GM18498 (cell line): ENCODE data around the gene GRID2.
A peak's percentile ranks its signal among the peaks of the same experiment; 100 is the strongest.
"Not testable (repeated sequence)": the region's sequence is repeated elsewhere in the genome, so short reads cannot be mapped to it uniquely, and the experiment has no call there.

Source experiments
- ATAC-seq: cut with Tn5 transposase; IDR thresholded peaks from one replicate; pipeline ENCODE4 v1.9.1; 2021; ENCODE audit warnings: mild to moderate bottlenecking, moderate library complexity; ENCODE audit not compliant: unreplicated experiment

GRID2 gene

DNA sequence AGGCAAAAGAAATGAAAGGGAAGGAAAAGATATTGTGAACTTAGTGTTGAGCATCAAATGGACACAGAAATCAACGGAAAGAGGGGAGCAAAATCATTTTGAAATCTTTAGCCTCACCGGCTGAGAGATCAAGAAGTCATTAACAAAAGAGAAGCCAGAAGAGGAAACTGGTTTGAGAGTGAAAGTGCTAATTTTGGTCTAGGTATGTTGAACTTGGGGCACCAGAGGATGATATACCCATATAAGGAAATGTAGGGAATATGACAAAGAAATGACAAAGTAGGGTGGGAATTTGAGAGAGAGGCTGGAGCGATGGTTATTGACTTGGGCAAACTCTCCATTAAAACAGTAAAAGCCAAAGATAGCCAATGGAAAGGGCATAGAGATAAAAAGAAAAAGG is 1341.4 kb downstream of the GRID2 start:
- no peak for ATAC-seq

DNA sequence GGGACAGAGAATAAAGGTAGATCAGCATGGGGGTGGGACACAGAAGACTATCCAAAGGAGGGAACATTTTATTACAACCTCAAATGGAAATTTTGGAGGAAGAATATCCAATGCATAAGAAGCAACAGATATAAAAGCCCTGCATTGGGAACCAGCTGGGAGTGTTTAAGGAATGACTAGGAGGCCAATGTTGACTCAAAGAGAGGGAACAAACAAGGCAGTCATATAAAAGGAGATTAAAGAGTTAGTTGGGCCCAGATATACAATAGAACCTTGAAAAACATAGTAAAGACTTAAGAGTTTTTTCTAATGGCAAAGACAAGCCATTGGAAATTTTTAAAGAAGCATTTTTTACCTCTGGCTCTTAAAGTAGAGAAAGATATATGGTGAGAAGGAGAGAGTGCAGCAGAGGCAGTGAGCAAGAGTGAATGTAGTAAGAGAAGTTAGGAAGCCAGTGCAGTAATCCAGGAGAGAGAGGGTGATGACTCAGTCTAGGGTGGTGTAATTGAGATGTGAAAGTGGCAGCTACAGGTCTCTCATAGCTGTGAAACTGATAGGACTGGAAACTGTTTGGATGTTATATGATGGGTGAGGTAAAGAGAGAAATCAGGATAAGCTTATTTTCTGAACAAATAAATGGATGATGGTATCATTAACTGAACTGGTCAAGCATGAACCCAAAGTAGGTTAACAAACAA is 1342.6 kb downstream of the GRID2 start:
- ATAC-seq: no peak

DNA sequence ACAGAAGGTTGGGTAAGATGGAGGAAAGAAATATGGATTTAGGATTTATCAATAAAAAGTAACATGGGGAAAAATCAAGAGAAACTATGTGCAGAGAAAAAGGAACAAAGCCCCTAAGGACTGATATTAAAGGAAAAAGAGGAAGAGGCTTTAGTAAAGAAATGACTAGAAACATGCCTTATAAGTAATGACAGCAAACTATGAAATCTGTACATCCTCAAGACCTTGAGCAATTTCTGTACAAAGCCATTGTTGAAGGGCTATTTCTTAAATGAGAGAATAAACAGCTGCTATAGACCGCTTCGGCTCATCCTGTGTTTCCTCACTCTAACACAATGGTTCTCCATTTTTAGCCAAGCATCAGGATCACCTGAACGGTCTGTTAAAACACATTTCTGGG is 1344.5 kb downstream of the GRID2 start:
- no peak for ATAC-seq

DNA sequence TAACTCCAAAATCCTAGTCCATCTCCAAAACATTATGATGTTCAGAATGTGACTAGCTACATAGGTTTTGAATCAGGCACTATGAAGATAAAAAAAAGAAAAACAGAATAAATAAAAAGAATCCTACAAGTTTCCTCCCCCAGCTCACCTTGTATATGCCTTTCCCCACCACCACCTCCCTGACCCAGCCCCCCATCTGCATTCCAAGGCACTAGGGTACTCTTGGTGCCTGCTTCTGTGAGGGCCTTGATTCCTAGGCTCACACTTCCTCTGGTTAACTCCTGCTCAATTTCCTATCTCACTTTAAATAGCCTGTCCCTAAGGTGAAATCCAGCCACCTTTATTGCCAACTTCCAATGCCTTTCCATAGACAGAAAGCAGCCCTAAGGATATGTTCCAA is 1346.1 kb downstream of the GRID2 start:
- ATAC-seq: no peak

DNA sequence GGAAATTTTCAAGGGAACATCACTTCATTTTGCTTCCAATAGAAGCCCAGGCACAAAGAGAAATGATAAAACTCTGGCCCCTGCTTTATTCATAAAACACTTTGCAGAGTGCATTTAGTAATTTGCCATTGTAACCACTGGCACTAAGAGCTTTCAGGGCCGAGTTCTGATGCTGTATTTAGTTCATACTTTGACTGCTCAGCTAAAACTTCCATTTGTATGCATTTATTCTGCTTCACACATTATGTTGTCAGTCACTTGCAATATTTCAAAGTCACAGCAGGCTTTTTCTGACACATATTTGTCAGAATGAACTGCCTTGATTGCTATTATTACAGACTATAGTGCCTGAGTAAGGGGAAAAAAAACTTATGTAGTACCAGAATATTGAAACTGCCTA is 1350.4 kb downstream of the GRID2 start:
- no peak for ATAC-seq

DNA sequence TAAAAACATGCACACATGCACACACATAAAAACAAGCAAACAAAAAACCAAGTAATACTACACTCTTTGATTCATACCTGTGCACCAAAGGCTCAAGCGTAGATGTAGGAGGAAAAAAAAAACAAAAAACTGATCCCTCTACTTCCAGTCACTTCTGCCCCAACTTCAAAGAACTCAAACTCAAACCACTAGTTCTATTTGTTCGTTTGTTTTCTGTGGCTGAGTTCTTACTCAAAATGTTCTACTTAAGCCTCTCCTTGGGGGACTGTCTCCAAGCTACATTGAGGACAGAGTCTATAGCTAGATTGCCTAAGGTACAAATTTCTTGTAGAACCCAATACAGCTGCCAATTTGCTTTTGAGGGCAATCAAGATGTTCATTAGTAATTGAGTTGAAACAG is 1353.8 kb downstream of the GRID2 start:
- no peak for ATAC-seq

DNA sequence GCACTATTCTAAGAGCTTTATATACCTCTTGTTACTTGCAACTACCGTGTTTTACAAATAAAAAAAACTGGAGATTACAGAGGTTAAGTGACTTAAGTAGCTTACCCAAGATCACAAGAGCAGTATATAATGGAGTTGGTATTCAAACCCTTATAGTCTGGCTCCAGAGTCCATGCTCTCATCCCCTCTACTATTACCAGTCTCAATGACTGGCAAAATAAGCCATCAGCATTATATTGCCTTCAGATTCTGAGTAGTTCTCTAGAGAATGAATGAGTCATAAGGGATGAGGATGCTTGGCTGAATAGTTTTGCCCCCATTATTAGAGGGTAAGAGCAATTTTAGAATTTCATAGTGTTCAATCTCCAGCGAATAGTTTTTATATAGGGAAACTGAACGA is 1354.7 kb downstream of the GRID2 start:
- ATAC-seq: no peak

DNA sequence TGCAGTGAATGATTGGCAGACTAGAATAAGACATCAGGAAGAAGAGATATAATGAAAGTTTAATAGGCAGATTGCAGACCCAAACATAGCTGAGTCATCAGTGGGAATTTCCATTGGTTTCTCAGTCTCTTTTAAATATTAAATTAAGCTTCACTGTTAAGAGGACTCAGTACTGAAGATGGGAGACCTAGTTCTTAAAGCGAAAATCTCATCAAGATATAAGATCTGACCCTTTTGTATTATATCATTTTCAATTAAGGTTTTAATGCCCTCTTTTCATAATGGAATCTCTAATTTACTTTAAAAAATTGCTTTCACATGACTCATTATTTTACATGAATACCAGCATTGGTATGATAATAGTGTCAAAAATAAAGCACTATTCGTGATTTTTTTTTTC is 1355.9 kb downstream of the GRID2 start:
- ATAC-seq: no peak

DNA sequence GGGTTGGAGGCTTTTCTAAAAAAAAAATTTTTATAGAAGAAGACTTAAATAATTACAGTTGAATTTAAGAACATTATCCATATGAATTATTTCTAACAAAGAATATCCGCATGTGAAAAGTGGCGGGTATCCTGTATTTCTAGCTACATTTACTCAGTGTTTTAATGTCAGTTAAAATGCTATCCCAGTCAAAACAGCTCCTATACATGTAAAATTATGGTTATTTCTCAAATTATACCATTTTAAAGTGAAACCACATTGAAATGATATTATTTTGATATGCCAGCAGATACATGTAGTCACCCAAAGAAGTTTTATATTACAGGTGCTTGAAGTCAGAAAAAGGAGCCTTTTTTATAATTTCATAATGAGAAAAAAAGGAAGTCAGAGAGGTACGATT is 1356.3 kb downstream of the GRID2 start:
- no peak for ATAC-seq

DNA sequence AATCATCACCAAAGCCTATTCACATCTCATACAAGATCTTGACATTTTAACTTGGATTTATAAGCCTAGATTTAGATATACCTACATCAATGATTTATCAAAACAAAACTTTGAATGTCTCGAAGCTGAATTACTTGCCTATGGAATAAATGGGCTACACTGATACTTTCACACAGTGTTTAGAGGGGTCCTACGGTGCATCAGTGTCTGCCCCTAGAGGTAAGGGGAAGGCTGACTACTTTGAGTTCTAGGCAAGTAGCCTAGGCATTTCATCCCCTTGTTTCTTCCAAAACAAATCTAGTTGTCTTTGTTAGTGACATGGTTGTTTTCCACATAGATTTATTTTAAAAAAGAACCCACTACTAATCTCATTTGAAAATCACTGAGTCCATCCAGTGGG is 1366.7 kb downstream of the GRID2 start:
- no peak for ATAC-seq

DNA sequence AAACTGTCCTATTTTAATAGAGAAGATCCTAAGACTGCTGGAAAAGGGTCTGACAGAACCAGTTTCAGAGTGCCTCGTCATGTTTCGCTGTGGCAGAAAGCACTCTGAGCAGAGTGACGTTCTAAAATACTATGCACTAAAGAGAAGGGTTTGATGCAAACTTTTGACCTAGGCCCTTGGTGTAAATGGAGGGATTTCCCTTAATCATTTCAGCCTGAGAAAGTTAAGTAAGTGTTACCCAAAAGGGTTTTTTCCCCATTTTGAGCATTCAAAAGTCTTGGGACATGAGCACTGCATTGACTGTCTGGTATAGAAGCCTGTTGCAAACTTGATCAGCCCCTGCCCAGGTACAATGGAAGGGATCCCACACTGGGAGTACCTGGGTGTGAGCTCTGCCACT is 1367.3 kb downstream of the GRID2 start:
- ATAC-seq: no peak

DNA sequence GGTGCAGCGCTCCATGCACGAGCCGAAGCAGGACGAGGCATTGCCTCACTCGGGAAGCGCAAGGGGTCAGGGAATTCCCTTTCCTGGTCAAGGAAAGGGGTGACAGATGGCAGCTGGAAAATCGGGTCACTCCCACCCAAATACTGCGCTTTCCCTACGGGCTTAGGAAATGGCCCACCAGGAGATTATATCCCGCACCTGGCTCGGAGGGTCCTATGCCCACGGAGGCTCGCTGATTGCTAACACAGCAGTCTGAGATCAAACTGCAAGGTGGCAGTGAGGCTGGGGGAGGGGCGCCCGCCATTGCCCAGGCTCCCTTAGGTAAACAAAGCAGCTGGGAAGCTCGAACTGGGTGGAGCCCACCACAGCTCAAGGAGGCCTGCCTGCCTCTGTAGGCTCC is 1373.2 kb downstream of the GRID2 start:
- not testable (repeated sequence) for ATAC-seq

DNA sequence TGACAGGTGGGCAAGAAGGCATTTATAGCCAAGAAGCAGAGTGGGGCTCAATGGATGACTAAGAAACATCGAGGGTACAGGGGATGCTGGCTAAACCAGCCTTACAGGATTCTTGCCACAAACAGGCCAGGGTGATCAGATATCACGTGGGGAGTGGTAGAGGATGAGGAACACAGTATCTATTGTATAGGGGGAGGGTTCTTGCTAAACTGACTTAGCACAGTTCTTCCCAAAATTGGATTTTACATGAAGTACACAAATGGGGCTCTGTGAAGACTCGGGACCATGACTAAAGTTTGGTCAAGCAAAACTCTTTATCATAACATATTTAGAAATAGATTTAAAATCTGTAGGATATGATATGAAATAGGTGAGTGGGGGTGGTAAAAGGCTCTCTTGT is 1380.8 kb downstream of the GRID2 start:
- ATAC-seq: no peak

DNA sequence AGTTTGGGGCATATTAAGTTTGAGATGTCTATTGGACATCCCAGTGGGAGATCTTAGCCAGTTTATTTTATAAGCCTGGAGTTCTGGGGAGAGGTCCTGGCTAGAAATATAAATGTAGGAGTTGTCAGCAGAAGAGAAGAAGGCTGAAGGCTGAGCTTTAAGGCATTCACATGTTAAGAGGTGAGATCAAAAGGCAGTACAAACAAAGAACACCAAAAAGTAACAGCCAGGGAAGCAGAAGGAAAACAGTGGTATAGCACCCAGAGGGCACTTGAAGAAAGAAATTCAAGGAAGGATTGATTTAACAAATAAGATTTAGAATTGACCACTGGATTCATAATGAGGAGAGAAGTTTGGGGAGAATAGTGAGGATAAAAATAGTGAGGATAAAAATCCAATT is 1383.5 kb downstream of the GRID2 start:
- ATAC-seq: no peak

DNA sequence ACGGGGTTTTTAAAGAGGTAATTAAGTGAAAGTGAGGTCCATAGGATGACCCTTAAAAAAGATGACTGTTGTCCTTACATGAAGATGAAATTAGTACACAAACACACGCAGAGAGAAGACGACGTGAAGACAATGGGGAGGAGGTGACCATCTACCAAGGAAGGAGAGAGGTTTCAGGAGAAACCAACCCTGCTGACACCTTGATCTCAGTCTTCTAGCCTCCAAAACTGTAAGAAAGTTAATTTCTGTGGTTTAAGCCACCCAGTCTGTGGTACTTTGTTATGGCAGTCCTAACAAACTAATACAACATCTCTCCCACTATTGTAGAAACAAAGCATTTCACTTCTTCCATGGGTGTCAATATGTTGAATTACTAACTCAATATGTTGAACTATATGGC is 1385.2 kb downstream of the GRID2 start:
- no peak for ATAC-seq

DNA sequence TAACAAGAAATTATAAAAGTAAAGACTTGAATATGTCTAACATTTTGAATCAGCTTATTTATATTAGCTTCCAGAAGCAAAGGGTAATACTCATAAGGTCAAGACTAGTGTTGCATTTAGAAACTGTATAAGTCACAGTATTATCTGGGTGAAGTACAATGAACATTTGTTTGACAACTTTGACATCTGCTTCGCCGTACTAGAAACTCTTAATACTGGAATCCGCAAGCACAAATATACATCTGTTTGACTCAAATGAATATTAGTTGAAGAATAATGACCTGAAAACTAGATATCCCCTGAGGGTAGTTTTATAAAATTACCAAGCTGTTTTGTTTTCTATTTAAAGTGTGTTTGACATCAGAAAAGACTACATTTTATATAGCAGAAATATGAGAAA is 1389.4 kb downstream of the GRID2 start:
- no peak for ATAC-seq

DNA sequence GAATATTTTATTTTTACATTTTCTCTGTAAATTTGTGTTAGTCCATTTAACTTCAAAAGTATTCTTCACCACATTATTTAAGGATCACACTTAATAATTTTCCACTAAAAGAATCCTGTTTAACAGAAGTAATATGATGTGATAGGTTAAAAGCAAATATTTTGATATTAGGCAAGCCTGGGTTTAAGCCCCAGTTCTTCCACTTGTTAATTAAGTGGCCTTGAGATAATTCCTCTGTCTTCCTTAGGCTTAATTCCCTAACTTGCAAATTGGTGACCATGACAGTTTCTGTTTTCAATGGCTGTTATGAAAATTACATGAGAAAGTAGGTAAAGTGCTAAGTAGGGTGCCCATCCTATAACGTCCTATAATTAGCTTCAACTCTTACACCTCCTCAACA is 1394.9 kb downstream of the GRID2 start:
- ATAC-seq: no peak

DNA sequence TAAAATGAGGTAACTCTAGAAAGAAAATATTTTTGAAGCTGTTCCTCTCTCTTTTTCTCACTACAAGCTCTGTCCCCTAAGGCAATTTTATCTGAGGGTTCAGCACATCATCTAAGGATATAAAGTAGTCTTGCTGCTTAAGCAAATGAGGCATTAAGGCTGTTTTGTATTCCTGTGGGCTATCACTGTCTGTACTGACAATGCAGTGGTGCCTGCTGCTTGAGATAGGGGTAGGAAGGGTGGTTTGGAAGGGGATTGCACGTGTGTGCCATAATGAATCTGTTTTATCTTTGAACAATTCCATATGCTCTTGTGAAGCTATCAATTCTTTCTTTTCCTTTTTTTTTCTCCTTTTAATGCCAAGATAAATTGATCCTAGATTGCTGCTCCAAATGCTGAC is 1396.8 kb downstream of the GRID2 start:
- ATAC-seq: no peak

DNA sequence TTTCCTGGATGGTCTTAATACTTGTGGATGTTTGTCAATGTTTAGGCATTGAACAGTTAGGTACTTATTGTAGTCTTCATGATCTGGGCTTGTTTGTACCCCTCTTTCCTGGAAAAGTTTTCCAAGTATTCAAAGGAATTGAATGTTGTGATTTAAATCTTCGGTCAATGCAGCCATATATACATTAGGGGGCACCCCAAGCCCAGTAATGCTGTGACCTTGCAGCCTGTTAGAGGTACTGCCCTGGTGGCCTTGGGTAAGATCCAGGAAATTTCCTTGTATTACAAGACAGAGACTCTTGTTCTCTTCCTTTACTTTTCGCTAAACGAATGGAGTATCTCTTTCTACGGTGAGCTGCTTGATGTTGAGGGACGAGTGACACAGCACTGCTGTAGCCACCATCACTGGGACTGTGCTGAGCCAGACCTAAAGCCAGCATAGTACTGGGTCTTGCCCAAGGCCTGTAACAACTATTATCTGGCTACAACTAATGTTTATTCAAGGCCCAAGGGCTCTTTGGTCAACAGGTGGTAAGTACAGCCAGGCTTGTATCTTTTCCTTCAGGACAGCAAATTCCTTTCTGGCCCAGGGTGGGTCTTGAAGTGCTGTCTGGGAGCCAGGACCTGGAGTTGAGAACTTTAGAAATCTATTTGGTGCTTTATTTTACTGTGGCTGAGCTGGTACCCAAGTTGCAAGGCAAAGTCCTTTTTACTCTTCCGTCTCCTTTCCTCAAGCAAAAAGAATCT is 1406.5 kb downstream of the GRID2 start:
- peak; percentile 85 for ATAC-seq

DNA sequence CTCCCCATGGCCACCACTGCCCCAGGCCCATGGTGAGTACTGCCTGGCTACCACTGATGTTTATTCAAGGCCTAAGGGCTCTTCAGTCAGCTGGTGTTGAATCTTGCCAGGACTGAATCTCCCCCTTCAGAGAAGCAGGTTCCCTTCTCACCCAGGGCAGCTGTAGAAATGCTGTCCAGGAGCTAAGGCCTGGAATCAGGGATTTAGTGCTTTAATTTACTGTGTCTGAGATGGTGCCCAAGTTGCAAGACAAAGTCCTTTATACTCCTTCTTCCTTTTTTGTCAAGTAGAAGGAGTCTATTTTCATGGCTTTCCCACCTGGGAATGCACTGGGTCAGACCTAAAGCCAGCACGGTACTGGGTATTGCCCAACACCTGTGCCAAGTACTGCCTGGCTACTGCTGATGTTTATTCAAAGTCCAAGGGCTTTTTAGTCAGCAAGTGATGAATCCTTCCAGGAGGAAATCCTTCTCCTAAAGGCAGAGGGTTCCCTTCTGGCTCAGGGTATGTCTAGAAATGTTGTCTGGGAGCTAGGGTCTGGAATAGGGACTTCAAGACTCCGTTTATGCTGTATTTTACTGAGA is 1407.2 kb downstream of the GRID2 start:
- ATAC-seq: no peak

DNA sequence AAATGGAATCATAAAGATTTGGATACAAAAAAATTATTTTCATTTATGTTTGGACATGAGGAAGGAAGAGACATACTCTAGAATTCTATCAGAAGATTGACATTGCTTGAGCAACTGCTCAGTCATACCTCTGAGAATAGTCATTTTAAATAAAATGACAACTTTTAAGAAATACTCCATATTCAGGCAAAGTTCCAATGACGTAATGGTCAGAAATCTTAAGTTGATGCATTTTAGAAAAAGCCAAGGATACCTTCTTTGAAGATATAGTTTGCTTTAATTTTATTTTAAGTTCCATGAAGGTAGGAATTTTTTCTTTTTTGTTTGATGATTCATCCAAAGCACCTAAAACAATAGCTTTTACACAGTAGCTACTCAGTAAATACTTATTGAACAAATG is 1414.5 kb downstream of the GRID2 start:
- no peak for ATAC-seq

DNA sequence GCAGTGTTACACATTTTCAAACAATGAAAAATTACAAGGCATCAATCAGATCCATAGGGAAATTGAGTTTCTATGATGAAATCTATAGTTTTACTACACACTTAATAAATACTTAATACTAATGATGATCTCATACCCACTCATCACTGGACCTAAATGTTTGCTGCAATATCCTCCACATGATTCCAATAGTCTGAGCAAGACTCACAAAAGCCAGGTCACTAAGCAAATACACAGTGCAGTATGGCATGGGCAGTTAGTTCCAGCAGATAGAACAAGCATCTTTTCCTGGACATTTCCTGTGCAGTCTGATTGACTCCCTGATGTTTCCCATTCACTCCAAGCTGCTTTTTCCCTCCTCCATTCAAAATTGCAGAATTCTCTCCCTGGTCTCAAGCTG is 1415.8 kb downstream of the GRID2 start:
- no peak for ATAC-seq
